Type B pancreatic cell (in vitro differentiated cells): ENCODE data around the gene CREB5. TPM values are rescaled to one million over a fixed set of nuclear protein-coding genes. Genes with fewer than 3 reads are reported as not detected.
"Not testable (repeated sequence)": the region's sequence is repeated elsewhere in the genome, so short reads cannot be mapped to it uniquely, and the experiment has no call there.

Source experiments
- DNase-seq: peaks from one replicate; pipeline ENCODE4 v3.0.0; 2021; ENCODE audit warnings: mixed read lengths; ENCODE audit not compliant: unreplicated experiment; ENCODE audit errors: extremely low spot score
- H3K27ac Mint-ChIP-seq: 2 replicates; pipeline ENCODE4 v1.8.0; 2021; ENCODE audit warnings: mild to moderate bottlenecking, mixed read lengths
- H3K27me3 Mint-ChIP-seq: 2 replicates; pipeline ENCODE4 v1.8.0; 2021; ENCODE audit warnings: mixed read lengths
- H3K36me3 Mint-ChIP-seq: 2 replicates; pipeline ENCODE4 v1.8.0; 2021; ENCODE audit warnings: mixed read lengths
- H3K4me1 Mint-ChIP-seq: one replicate; pipeline ENCODE4 v1.8.0; 2021; ENCODE audit warnings: mixed read lengths; ENCODE audit not compliant: unreplicated experiment
- H3K4me3 Mint-ChIP-seq: 2 replicates; pipeline ENCODE4 v1.8.0; 2021; ENCODE audit warnings: mild to moderate bottlenecking, mixed read lengths
- H3K9me3 Mint-ChIP-seq: 2 replicates; pipeline ENCODE4 v1.8.0; 2021; ENCODE audit warnings: mixed read lengths
- total RNA-seq: library from RNA; stranded (reverse); gene quantifications from 2 replicates; pipeline ENCODE4 v1.2.1, GENCODE V29; 2021; ENCODE audit warnings: low replicate concordance
- TF ChIP-seq, protein P1 (sequence below): fragments of 200-600 bp; sonication (generic); conservative IDR thresholded peaks from 2 replicates; pipeline ENCODE4 v1.5.0; 2021; ENCODE audit warnings: antibody characterized with exemption, mild to moderate bottlenecking

The CREB5 gene
- total RNA-seq, 1 donor from 2014 or later = 31.0 TPM

DNA sequence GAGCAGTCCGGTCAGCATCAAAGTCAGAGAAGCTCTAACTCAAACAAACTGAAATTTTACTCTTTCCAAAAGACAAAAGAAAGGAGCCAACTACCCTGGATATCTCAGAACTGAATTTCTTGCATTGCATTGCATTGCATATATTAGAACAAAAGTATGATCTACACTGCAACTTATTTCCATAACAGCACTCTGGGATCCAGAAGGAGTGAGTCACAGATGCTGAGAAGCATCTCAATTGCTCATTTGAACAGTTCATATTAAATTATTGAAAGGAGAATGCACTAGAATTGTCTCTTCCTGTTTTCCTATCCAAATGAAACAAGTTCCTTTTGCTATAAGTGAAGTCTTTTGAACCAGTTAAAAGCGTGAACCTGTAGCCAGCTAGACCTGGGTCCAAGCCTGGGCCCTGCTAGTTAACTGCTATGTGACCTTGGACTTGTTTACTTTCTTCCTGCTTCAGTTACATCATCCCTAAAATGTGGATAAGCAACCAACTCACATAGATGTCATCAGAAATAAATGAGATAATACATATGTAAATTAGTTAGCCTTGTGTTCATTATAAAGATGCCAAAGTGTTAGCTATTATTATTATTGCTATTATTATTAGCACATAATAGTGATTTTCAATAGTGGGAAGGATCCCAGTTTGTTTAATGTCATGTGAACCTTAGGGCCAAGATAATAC is 184.1 kb downstream of the CREB5 start:
- Mint-ChIP-seq H3K27ac (no peak overlapping the region), H3K9me3 (no peaks in the 10 kb centered on the region), H3K36me3 (no peaks in the 10 kb centered on the region), H3K4me1 (peaks cover 33% of the 10 kb centered on the region), H3K4me3 (no peak overlapping the region), H3K27me3 (peaks cover 3% of the 10 kb centered on the region)
- TF ChIP-seq, protein P1, sequence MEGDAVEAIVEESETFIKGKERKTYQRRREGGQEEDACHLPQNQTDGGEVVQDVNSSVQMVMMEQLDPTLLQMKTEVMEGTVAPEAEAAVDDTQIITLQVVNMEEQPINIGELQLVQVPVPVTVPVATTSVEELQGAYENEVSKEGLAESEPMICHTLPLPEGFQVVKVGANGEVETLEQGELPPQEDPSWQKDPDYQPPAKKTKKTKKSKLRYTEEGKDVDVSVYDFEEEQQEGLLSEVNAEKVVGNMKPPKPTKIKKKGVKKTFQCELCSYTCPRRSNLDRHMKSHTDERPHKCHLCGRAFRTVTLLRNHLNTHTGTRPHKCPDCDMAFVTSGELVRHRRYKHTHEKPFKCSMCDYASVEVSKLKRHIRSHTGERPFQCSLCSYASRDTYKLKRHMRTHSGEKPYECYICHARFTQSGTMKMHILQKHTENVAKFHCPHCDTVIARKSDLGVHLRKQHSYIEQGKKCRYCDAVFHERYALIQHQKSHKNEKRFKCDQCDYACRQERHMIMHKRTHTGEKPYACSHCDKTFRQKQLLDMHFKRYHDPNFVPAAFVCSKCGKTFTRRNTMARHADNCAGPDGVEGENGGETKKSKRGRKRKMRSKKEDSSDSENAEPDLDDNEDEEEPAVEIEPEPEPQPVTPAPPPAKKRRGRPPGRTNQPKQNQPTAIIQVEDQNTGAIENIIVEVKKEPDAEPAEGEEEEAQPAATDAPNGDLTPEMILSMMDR = no peak
- DNase-seq = no peak

DNA sequence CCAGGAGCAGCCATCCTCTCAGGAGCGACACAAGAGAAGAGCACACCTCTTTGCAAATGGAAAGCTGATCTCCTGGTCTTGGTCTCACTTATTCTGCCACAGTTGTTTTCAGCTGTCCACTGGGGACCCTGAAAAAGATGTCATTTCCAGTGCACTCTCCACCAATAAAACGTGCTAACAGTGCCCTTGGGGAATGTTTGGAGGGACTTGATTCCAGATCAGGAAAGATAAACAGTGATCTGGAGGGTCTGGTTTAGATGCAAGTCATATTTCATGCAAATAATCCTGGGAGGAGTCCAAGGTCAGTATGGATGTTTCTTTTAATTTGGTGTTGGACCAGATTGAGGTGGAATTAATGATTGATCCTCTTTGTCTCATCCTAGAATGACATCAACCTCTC is 185.0 kb downstream of the CREB5 start:
- no peaks in the 10 kb centered on the region for H3K9me3 Mint-ChIP-seq

DNA sequence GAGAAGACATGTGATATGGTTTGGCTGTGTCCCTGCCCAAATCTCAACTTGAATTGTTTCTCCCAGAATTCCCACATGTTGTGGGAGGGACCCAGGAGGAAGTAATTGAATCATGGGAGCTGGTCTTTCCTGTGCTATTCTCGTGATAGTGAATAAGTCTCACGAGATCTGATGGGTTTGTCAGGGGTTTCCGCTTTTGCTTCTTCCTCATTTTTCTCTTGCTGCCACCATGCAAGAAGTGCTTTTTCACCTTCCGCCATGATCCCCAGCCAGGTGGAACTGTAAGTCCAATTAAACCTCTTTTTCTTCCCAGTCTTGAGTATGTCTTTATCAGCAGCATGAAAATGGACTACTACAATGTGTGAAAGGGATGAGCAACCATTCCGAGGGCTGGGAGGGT is 185.7 kb downstream of the CREB5 start:
- H3K36me3 Mint-ChIP-seq, H3K4me3 Mint-ChIP-seq, DNase-seq, H3K9me3 Mint-ChIP-seq, H3K27ac Mint-ChIP-seq, H3K27me3 Mint-ChIP-seq: not testable (repeated sequence)
- H3K4me1 Mint-ChIP-seq = peaks cover 21% of the 10 kb centered on the region

More for the DNA sequence above, 185.0 kb downstream of the CREB5 start:
- no peak overlapping the region for H3K27ac Mint-ChIP-seq
- H3K27me3 Mint-ChIP-seq = peaks cover 3% of the 10 kb centered on the region
- no peak for DNase-seq
- no peak overlapping the region for H3K4me3 Mint-ChIP-seq
- no peaks in the 10 kb centered on the region for H3K36me3 Mint-ChIP-seq
- TF ChIP-seq, protein P1 = no peak
- peaks cover 26% of the 10 kb centered on the region for H3K4me1 Mint-ChIP-seq

DNA sequence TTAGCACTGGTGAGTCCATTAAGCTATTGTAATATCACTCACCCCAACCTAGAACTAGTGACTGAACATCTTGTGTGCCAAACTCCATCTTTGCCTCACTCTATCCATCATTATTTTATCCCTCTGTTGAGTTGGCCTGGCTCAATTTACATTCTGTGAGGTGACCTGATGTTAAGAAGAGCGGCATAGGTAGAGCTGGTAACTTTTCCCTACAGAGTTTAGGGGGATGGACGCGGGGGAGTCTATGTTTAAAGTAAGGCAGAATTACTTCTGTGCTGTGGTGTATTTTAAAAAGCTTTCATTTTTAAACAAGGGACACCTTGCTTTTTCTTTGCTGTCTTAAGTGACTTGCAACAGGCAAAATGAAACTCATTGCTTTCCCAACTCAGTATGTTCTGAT is 186.3 kb downstream of the CREB5 start:
- Mint-ChIP-seq H3K9me3 (no peaks in the 10 kb centered on the region), H3K27me3 (peaks cover 3% of the 10 kb centered on the region), H3K4me1 (peaks cover 18% of the 10 kb centered on the region), H3K27ac (no peak overlapping the region), H3K36me3 (no peaks in the 10 kb centered on the region), H3K4me3 (no peak overlapping the region)
- TF ChIP-seq, protein P1 = no peak
- no peak for DNase-seq

DNA sequence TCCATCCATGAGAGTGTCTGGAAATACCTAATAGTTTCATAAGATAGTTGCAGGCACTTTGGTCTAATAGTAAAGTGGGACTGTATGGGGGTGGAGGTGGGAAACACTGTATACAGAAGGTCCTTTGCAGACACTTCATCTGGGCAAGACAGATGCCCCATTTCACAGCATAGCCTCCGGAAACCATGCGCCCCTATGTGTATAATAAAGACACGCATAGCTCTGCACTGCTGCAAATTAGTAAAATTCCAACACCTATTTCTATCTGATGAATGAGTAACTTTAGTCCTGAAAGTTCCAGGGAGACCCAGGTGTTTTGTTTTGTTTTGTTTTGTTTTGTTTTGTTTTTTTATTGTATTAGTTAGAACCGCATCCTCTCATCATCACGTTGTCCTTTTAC is 187.1 kb downstream of the CREB5 start:
- no peak overlapping the region for H3K27ac Mint-ChIP-seq
- DNase-seq = no peak
- TF ChIP-seq, protein P1 = no peak
- peaks cover 3% of the 10 kb centered on the region for H3K27me3 Mint-ChIP-seq
- no peaks in the 10 kb centered on the region for H3K36me3 Mint-ChIP-seq
- no peaks in the 10 kb centered on the region for H3K9me3 Mint-ChIP-seq
- H3K4me1 Mint-ChIP-seq = peaks cover 17% of the 10 kb centered on the region
- no peak overlapping the region for H3K4me3 Mint-ChIP-seq

DNA sequence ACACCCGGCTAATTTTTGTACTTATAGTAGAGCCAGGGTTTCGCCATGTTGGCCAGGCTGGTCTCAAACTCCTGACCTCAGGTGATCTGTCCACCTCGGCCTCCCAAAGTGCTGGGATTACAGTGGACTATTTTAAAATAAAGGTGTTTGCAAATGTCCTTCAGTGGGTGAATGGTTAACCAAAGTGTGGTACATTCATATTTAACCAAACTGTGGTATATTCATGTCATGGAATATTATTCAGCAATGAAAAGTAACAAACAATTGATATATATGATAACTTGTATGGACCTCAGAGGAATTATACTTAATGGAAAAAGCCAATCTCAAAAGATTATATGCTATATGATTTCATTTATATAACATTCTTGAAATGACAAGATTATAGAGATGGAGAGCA is 190.0 kb downstream of the CREB5 start:
- DNase-seq = no peak
- Mint-ChIP-seq H3K4me3 (no peak overlapping the region), H3K27ac (no peak overlapping the region), H3K36me3 (no peaks in the 10 kb centered on the region), H3K4me1 (peaks cover 14% of the 10 kb centered on the region), H3K27me3 (peaks cover 3% of the 10 kb centered on the region), H3K9me3 (no peaks in the 10 kb centered on the region)
- TF ChIP-seq, protein P1 = no peak
